Esophagus (tissue), 2 donors: ENCODE results near the gene YJEFN3. TPM values are rescaled to one million over a fixed set of nuclear protein-coding genes. Genes with fewer than 3 reads are reported as not detected.

Experiments used
- H3K27ac ChIP-seq, 2 donors: one replicate each; pipeline ENCODE4 v1.5.1; 2013; ENCODE audit warnings: low read depth in 2 of 2, mild to moderate bottlenecking in 2 of 2, inconsistent platforms in 1 of 2, low read length in 1 of 2, moderate library complexity in 1 of 2
- H3K27me3 ChIP-seq, 2 donors: one replicate each; pipeline ENCODE4 v1.6.1; 2013; ENCODE audit warnings: low read length in 2 of 2, control low read depth in 1 of 2, mild to moderate bottlenecking in 1 of 2; ENCODE audit not compliant: insufficient read depth in 2 of 2, control insufficient read depth in 1 of 2
- H3K36me3 ChIP-seq, 2 donors: one replicate each; pipeline ENCODE4 v1.6.1; 2013; ENCODE audit warnings: low read length in 1 of 2; ENCODE audit not compliant: control insufficient read depth in 2 of 2, insufficient read depth in 2 of 2
- H3K4me1 ChIP-seq, 2 donors: one replicate each; pipeline ENCODE4 v1.6.1; 2013; ENCODE audit warnings: low read length in 1 of 2; ENCODE audit not compliant: control insufficient read depth in 2 of 2, insufficient read depth in 2 of 2
- H3K4me3 ChIP-seq, 2 donors: one replicate each; pipeline ENCODE4 v1.5.1; 2013; ENCODE audit warnings: low read length in 2 of 2, mild to moderate bottlenecking in 2 of 2, low read depth in 1 of 2, moderate library complexity in 1 of 2
- H3K9me3 ChIP-seq, 2 donors: one replicate each; pipeline ENCODE4 v1.6.1; 2013; ENCODE audit warnings: mild to moderate bottlenecking in 2 of 2, low read depth in 1 of 2, low read length in 1 of 2, moderate library complexity in 1 of 2; ENCODE audit not compliant: control insufficient read depth in 2 of 2, insufficient read depth in 1 of 2
- WGBS, 2 donors: extraction: QIAGEN DNeasy Blood & Tissue Kit; methylation state at CpG; one replicate each; pipeline ENCODE4 v1.1.7; 2013; 5-methylcytosine and 5-hydroxymethylcytosine counted together
- polyA plus RNA-seq, 2 donors: library from polyadenylated mRNA; stranded (reverse); fragments of 200-250 nt; gene quantifications; one replicate each; pipeline ENCODE4 v1.2.3, GENCODE V29; 2013
- donor health status: healthy with polysubstance abuse.
- donor health status: Bipolar disorder and iron deficiency.

YJEFN3 gene, protein sequence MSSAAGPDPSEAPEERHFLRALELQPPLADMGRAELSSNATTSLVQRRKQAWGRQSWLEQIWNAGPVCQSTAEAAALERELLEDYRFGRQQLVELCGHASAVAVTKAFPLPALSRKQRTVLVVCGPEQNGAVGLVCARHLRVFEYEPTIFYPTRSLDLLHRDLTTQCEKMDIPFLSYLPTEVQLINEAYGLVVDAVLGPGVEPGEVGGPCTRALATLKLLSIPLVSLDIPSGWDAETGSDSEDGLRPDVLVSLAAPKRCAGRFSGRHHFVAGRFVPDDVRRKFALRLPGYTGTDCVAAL
- polyA plus RNA-seq, result 1 to 10 TPM; 1.6 to 7.3 TPM

DNA sequence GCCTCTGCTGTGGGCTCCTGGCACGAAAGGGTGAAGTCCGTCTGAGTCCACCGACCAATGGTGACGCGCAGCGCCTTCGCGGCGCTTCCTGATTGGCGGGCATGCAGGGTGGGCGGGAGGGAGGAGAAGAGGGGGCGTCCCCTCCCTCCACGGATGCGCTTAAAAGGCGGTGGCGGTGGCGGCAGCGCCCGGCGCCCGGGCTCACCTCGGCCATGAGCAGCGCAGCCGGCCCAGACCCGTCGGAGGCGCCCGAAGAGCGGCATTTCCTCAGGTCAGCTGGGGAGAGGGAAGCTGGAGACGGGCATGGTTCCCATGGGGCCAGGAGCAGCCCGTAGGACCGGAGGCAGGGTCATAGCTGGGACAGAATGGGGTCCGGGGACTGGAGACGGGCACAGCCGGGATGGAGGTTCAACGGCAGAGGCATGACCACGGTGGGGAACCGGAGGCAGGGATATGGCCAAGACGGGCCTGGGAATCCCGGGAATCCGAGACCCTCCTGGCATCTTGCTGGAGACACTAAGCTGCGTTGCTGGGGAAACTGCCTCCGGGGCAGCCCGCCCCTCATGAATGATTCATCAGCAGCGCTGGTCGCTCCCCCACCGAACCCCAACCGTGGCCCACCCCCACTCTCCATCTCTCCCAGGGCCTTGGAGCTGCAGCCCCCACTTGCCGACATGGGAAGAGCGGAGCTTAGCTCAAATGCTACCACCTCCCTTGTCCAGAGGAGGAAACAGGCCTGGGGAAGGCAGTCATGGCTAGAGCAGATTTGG, at the start of gene YJEFN3:
YJEFN3 (plus strand) TSS at position 191 of the 770 bp plus-strand sequence; CDS start at position 213, 22 bp downstream.
- H3K27me3 ChIP-seq, result no peaks in the 10 kb centered on the region
- H3K36me3 ChIP-seq, result peaks cover 0 to 16% of the 10 kb centered on the region in 2 donors
- H3K27ac ChIP-seq, result no peak within 1 kb of the TSS
- 60 to 65% methylated on average over 48 to 50 of the region's 50 CpGs for WGBS, 2 donors
- no peak within 1 kb of the TSS for H3K4me3 ChIP-seq
- H3K9me3 ChIP-seq, result no peaks in the 10 kb centered on the region
- peaks cover 2% of the 10 kb centered on the region in 2 donors for H3K4me1 ChIP-seq

- peaks cover 0 to 4% of the 10 kb centered on the region in 2 donors for H3K36me3 ChIP-seq
- 69 to 74% methylated on average over 5 of the region's 5 CpGs for WGBS, 2 donors
These were observed 48.0 kb upstream of the YJEFN3 start for GRCh38 chr19:19480688-19481087.

GRCh38 chr19:19482809-19483596, 45.7 kb upstream of the YJEFN3 start:
- Histone ChIP-seq H3K4me3 (no peak overlapping the region), H3K4me1 (peaks cover 0 to 8% of the 10 kb centered on the region in 2 donors), H3K27me3 (no peaks in the 10 kb centered on the region), H3K27ac (no peak overlapping the region), H3K9me3 (no peaks in the 10 kb centered on the region), H3K36me3 (peaks cover 0 to 7% of the 10 kb centered on the region in 2 donors)
- 80 to 83% methylated on average over 19 of the region's 19 CpGs for WGBS, 2 donors

More at GRCh38 chr19:19480688-19481087, 48.0 kb upstream of the YJEFN3 start:
- Histone ChIP-seq H3K4me1 (peaks cover 0 to 2% of the 10 kb centered on the region in 2 donors), H3K9me3 (no peaks in the 10 kb centered on the region), H3K27me3 (no peaks in the 10 kb centered on the region), H3K4me3 (no peak overlapping the region), H3K27ac (no peak overlapping the region)

GRCh38 chr19:19485161-19485997, 43.3 kb upstream of the YJEFN3 start:
- 75 to 76% methylated on average over 15 of the region's 15 CpGs for WGBS, 2 donors
- Histone ChIP-seq H3K4me1 (peaks cover 0 to 16% of the 10 kb centered on the region in 2 donors), H3K4me3 (no peak overlapping the region), H3K27me3 (no peaks in the 10 kb centered on the region), H3K27ac (peak overlapping the region in 1 of 2 donors; percentile 35), H3K9me3 (no peaks in the 10 kb centered on the region), H3K36me3 (peaks cover 0 to 7% of the 10 kb centered on the region in 2 donors)

GRCh38 chr19:19485998-19486290, 42.8 kb upstream of the YJEFN3 start:
- 94% methylated on average over 5 of the region's 5 CpGs for WGBS, 2 donors
- H3K4me1 ChIP-seq, result peaks cover 0 to 16% of the 10 kb centered on the region in 2 donors

GRCh38 chr19:19486343-19487076, 42.2 kb upstream of the YJEFN3 start:
- peaks cover 0 to 16% of the 10 kb centered on the region in 2 donors for H3K4me1 ChIP-seq
- H3K4me3 ChIP-seq, result no peak overlapping the region
- no peaks in the 10 kb centered on the region for H3K9me3 ChIP-seq
- no peak overlapping the region for H3K27ac ChIP-seq
- H3K36me3 ChIP-seq, result peaks cover 0 to 4% of the 10 kb centered on the region in 2 donors
- no peaks in the 10 kb centered on the region for H3K27me3 ChIP-seq
- 66 to 69% methylated on average over 15 of the region's 15 CpGs for WGBS, 2 donors

More at GRCh38 chr19:19485998-19486290, 42.8 kb upstream of the YJEFN3 start:
- no peak overlapping the region for H3K27ac ChIP-seq
- no peaks in the 10 kb centered on the region for H3K27me3 ChIP-seq
- H3K9me3 ChIP-seq, result no peaks in the 10 kb centered on the region
- H3K36me3 ChIP-seq, result peaks cover 0 to 4% of the 10 kb centered on the region in 2 donors
- H3K4me3 ChIP-seq, result no peak overlapping the region

GRCh38 chr19:19487077-19487949, 41.4 kb upstream of the YJEFN3 start:
- peaks cover 0 to 10% of the 10 kb centered on the region in 2 donors for H3K36me3 ChIP-seq
- H3K27me3 ChIP-seq, result no peaks in the 10 kb centered on the region
- 52 to 69% methylated on average over 9 of the region's 9 CpGs for WGBS, 2 donors
- H3K4me1 ChIP-seq, result peaks cover 0 to 16% of the 10 kb centered on the region in 2 donors
- no peak overlapping the region for H3K27ac ChIP-seq
- no peaks in the 10 kb centered on the region for H3K9me3 ChIP-seq
- no peak overlapping the region for H3K4me3 ChIP-seq
